Vagina (tissue), 2 donors: ENCODE measurements around the gene PROSER2.

Experiments used
- CTCF ChIP-seq, 3 experiments: fragments of 450-650 bp in 2 of 3; fragments of 200-600 bp in 1 of 3; sonication (generic) in 1 of 3; IDR thresholded peaks; one replicate each; pipeline ENCODE4 v1.5.1; 2017 to 2019; ENCODE audit warnings: antibody characterized with exemption in 3 of 3, mild to moderate bottlenecking in 2 of 3, moderate library complexity in 2 of 3
- POLR2A ChIP-seq, 2 donors: fragments of 450-650 bp; IDR thresholded peaks; one replicate each; pipeline ENCODE4 v1.6.1; 2017; ENCODE audit warnings: antibody characterized with exemption in 2 of 2, mild to moderate bottlenecking in 2 of 2, moderate library complexity in 2 of 2
- POLR2AphosphoS5 ChIP-seq, 2 donors: sonication (generic); formaldehyde crosslinking; IDR thresholded peaks; one replicate each; pipeline ENCODE4 v1.9.0; 2017; ENCODE audit warnings: antibody characterized with exemption in 2 of 2, mild to moderate bottlenecking in 2 of 2, low read depth in 1 of 2; ENCODE audit not compliant: insufficient read depth in 1 of 2

GRCh38 chr10:11824376-11824775 lies 1.2 kb downstream of the PROSER2 start:
- no peak for TF ChIP-seq POLR2A (IDR thresholded peaks at IDR 0.05)
- no peak for TF ChIP-seq CTCF (IDR thresholded peaks at IDR 0.05)
- no peak for TF ChIP-seq POLR2AphosphoS5 (IDR thresholded peaks at IDR 0.05; ENCODE audit: insufficient read depth in 1 of 2, low read depth in 1 of 2)
